ENCODE measurements around the gene ST3GAL4. TPM values are rescaled to one million over a fixed set of nuclear protein-coding genes. Genes with fewer than 3 reads are reported as not detected.
"Not testable (repeated sequence)": the region's sequence is repeated elsewhere in the genome, so short reads cannot be mapped to it uniquely, and the experiment has no call there.

Gene ST3GAL4
- total and polyA plus RNA-seq, 3 donors from 2014 or later: 102 to 221 (median 212) TPM

DNA sequence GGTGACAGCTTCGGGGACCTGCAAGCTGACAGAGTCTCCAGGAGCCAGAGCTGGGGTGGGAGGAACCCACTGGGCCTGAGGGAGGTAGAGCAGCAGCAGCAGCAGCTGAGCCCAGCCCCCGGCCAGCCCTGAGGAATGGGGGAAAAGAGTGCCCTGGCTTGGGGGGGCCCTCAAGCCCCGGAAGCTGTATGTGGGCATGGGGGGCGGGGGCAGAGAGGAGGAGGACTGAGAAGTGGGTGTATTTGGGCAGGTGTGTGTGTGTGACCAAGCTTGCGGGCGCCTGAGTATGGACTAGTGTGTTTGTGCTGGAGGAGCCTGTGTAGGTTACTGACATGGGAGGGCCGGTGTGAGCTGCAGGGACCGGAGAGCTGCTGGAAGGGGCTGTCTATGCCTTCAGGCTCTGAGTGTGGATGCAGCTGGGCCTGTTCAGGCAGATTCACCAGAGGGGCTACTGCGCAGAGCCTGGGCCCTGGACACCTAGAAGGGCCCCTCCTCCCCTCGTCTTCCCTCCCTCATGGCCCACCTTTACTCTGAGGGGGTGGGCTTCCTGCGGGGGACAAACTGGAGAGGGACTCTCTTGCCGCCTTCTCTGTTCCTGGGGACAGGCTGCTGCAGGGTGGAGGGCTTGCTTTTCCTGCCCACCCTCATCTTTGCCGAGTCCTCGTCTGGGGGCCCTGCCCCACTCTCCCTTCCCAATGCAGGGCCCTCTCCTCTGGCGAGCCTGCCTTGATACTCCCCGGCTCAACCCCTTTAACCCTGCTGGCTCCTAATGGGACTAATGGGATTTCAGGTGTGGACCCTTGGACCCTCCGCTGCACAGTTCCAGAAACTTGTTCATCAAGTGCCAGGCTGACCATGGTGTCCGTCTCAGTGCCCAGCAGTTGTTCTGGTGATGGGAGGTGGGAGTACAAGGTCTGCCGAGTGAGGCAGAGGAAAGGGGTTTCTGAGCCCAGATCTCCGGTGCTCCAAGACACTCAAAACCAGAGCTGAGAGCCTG lies 28.2 kb downstream of the ST3GAL4 start:
- H3K4me1 ChIP-seq: peaks cover 35% of the 10 kb centered on the region
- no peak for DNase-seq
- no peaks in the 10 kb centered on the region for H3K27me3 ChIP-seq
- no peaks in the 10 kb centered on the region for H3K9me3 ChIP-seq
- intact Hi-C loops (cut with DNase I; ENCODE audit: low total_unique reads): no loop called here
- no peaks in the 10 kb centered on the region for H3K36me3 ChIP-seq (ENCODE audit: low read depth, missing control alignments)
- TF ChIP-seq CTCF (IDR thresholded peaks at IDR 0.05) (no peak), POLR2A (IDR thresholded peaks at IDR 0.05) (no peak)
- no peak overlapping the region for H3K4me3 ChIP-seq
- H3K27ac ChIP-seq: no peak overlapping the region
- 67 to 81% methylated on average over 16 to 20 of the region's 20 CpGs for WGBS, 2 donors

DNA sequence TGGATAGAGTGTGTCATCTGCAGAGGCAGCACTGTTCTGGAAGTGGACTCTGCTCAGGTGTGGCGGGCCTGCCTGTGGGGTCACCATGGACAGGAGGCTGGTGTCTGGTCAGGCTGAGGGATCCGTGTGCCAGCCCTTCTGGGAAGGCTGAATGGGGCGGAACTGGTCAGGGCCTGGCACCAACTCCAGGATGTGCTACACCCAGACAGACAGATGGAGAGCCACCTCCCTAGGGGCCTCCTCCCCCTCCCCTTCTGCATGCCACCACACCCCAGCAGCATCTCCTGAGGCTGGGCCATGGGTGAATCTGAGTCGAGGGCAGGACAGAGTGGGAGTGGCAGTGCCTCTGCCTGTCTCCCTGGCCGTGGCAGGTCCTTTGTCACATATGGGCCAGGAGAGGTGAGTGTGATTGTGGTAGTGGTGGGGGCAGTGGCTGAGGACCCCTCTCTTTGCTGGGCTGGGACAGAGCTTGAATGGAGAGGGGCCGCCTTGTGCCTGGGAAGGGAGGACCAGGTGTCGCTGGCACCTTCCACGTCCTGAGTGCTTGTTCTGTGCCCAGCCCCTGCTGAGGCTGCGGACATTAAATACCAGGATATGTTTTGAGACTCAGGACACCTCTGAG lies 29.1 kb downstream of the ST3GAL4 start:
- 85 to 95% methylated on average over 4 to 9 of the region's 9 CpGs for WGBS, 2 donors
- intact Hi-C loops (cut with DNase I; ENCODE audit: low total_unique reads): no loop called here
- no peaks in the 10 kb centered on the region for H3K9me3 ChIP-seq
- no peak for DNase-seq
- H3K4me1 ChIP-seq: peaks cover 29% of the 10 kb centered on the region
- TF ChIP-seq POLR2A (IDR thresholded peaks at IDR 0.05): no peak
- no peak for TF ChIP-seq CTCF (IDR thresholded peaks at IDR 0.05)
- H3K4me3 ChIP-seq: no peak overlapping the region
- H3K36me3 ChIP-seq (ENCODE audit: low read depth, missing control alignments): no peaks in the 10 kb centered on the region
- H3K27ac ChIP-seq: no peak overlapping the region
- H3K27me3 ChIP-seq: no peaks in the 10 kb centered on the region

DNA sequence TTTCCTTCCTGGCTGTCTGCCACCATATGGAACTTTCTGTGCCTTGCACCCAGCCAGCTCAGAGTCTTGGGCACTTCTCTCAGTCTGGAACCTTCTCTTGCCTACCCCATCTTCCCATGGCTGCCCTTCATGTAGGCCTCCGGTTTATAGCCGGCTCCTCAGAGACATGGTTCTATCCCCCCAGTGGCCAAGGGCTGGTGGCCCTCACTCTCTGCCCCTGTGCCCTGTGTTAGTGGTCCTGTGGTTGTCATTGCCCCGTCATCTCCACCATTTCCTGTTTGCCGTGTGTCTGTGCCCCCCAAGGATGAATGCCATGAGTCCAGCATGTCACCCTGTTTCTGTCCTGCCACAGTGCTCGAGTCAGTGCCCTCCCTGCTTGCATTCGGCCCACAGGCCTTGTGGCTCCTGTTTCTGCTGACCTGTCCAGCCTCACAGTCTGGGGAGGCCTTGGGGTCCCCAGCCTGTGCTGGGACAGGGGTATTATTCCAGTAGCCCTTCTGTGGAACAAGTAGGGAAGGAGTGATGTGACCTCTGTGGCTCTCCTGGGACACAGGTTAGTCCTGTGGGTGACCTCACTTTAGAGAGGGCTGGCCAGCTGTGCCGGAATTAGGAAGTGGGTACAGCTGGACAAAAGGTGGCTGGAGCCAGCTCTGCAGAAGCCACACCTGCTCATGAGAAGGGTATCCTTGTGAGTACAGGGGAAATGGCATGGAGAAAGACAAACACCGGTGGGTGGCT lies 30.7 kb downstream of the ST3GAL4 start:
- no peak for DNase-seq
- WGBS, 2 donors: 51 to 54% methylated on average over 8 of the region's 8 CpGs
- no peak for TF ChIP-seq CTCF (IDR thresholded peaks at IDR 0.05)
- TF ChIP-seq POLR2A (IDR thresholded peaks at IDR 0.05): no peak
- Histone ChIP-seq H3K4me1 (peaks cover 34% of the 10 kb centered on the region), H3K4me3 (no peak overlapping the region), H3K36me3 (ENCODE audit: low read depth, missing control alignments) (no peaks in the 10 kb centered on the region), H3K27me3 (no peaks in the 10 kb centered on the region), H3K9me3 (no peaks in the 10 kb centered on the region), H3K27ac (peak overlapping the region in 1 of 2 donors; percentile 47)
- intact Hi-C loops (cut with DNase I; ENCODE audit: low total_unique reads): no loop called here

DNA sequence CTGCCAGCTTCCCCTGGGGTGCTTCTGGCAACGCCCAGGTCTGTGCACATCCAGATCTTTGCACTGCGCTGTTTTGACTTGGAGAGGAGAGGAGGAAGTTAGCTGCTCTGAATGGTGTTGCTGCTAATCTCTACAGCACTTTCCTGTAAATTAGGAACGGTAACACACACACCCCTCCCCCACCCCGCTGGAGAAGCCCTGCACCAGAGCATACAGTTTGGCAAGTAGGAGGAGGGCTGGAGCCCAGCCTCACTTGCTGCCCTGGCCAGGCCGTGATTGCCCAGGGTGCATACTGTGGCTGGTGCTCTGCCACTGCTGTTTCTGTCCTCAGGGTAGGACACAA lies 31.2 kb downstream of the ST3GAL4 start:
- DNase-seq; intact Hi-C loops (cut with DNase I; ENCODE audit: low total_unique reads); H3K27ac ChIP-seq: not testable (repeated sequence)

GRCh38 chr11:126387857-126388256 lies 32.4 kb downstream of the ST3GAL4 start:
- no peak for TF ChIP-seq CTCF (IDR thresholded peaks at IDR 0.05)
- TF ChIP-seq POLR2A (IDR thresholded peaks at IDR 0.05): no peak
- Histone ChIP-seq H3K27ac (no peak overlapping the region), H3K9me3 (no peaks in the 10 kb centered on the region), H3K4me1 (peaks cover 48% of the 10 kb centered on the region), H3K36me3 (ENCODE audit: low read depth, missing control alignments) (no peaks in the 10 kb centered on the region), H3K4me3 (no peak overlapping the region), H3K27me3 (no peaks in the 10 kb centered on the region)
- no peak for DNase-seq
- intact Hi-C loops (cut with DNase I; ENCODE audit: low total_unique reads): no loop called here
- 56 to 62% methylated on average over 5 of the region's 5 CpGs for WGBS, 2 donors

More for the DNA sequence above, 31.2 kb downstream of the ST3GAL4 start:
- not testable (repeated sequence) for H3K27me3 ChIP-seq; H3K4me3 ChIP-seq; H3K9me3 ChIP-seq; H3K36me3 ChIP-seq (ENCODE audit: low read depth, missing control alignments)
- peaks cover 39% of the 10 kb centered on the region for H3K4me1 ChIP-seq
- 29 to 42% methylated on average over 2 to 5 of the region's 5 CpGs for WGBS, 2 donors

Data from testis (tissue), 3 donors.